Stimulated activated CD8-positive, alpha-beta memory T cell treated with anti-CD3 and anti-CD28 coated beads, Interleukin-12 subunit alpha, Interleukin-12 subunit beta, amount 100 ng/mL, for 4 hours (primary cell): Measurements from ENCODE around the gene DUSP2.

ENCODE experiments used
- DNase-seq: peaks from one replicate; pipeline ENCODE4 v3.0.0-alpha.2; 2020; ENCODE audit warnings: low read depth

The DUSP2 gene

GRCh38 chr2:96131152-96131812, 14.0 kb downstream of the DUSP2 start:
- DNase-seq: peak; percentile 26

GRCh38 chr2:96130483-96130882, 14.8 kb downstream of the DUSP2 start:
- no peak for DNase-seq

DNA sequence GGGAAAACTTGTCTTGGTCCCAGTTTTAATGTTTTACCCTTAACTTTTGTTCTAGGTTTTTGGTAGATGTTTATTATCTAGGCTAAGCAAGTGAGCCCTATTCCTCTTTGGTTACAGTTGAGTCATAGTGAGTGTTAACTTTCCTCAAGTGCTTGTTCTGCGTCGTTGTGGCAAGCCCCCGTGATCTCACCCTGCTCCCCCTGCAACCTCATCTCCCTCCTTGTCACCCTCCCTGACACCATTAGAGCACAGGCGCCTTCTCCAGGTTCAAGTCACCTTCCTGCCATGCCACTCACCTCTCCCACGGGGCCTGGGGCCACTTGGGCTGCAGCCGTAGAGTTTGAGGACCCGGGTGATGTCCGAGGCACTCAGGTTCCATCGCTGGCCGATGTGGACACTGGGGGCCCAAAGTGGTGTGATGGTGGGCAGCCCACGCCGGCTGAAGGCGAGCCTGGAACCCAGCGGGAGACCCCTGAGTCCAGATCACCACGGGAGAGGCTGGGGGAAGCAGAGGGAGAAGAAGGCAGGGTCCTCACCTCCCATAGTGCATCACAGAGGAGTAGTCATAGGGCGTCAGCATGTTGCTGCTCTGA, 15.6 kb downstream of the DUSP2 start:
- no peak for DNase-seq

DNA sequence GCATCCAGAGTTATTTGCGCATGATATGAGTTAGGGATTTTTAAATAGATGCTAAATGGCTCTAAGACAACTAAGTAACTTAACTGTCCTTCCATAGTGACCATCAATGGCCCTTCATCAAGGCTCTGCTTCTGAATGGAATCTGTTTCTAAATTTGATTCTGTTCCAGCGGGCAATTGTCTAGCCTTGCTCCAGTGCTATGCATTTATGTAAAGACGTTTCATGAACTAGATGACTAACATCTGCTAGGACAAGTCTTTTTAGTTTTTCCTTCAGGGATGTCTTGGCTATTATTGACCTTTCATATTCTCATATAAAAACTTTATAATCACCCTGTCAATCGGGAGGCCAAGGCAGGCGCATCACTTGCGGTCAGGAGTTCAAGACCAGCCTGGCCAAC, 16.8 kb downstream of the DUSP2 start:
- no peak for DNase-seq

DNA sequence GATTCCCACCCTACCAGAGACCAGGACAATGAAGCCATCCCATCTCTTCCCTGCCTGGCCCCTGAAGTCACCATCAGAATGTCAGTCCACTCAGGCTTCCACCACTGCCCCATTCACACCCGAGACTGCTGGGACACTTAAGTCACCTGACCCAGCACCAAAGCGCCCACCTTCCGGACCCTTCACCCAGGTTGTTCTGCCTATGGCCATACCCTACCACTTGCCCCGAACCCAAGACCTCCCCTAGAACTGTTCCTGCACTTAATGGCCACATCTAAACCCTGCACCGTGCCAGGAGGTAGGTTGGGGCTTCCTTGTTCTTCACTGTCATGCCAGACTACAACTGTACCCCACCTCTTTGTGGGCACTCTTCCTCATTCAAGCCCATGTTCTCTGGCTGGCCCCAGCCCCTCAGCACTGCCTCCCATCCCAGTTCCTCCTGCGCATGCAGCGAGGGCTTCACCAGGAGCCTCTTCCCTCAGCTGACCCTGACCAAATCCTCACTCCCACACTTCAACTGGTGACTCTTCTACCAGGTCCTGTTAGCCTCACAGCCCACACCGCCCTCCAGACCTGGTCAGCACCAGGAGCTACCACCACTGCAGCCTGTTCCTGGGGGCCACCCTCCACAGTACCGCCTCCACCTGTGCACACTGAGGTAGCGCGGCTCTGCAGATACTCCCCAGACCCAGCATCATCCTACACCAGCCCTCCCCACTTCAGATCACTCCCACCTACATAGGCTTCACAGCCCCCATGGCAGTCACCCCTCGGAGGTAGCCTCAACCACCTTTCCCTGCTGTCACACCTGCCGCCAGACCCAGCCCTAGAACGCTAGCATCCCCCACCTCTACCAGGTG, 20.6 kb downstream of the DUSP2 start:
- no peak for DNase-seq

- no peak for DNase-seq
Observed at GRCh38 chr2:96123936-96124335, 21.3 kb downstream of the DUSP2 start.

DNA sequence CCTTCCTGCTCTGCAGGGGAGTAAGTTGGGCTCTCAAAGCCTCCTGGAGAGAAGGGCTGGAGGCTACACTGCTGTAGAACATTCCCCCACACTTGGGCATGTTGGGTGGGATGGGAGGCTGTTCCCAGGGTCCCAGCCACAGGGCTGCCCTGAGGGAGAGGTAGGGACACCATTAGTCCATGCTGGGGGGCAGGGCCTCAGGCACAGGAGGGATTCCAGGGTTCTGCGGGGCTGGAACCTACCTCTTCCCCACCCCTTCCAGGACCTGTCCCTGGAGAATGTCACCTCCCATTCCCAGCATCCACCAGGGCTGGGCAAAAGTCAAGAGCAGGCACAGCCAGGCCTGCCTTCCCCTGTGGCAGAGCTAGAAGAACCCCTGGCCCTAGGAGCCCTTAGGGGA, 21.9 kb downstream of the DUSP2 start:
- DNase-seq: no peak

- DNase-seq: no peak
Observed at GRCh38 chr2:96122391-96122790, 22.8 kb downstream of the DUSP2 start.

GRCh38 chr2:96121414-96121813, 23.8 kb downstream of the DUSP2 start:
- DNase-seq: no peak

DNA sequence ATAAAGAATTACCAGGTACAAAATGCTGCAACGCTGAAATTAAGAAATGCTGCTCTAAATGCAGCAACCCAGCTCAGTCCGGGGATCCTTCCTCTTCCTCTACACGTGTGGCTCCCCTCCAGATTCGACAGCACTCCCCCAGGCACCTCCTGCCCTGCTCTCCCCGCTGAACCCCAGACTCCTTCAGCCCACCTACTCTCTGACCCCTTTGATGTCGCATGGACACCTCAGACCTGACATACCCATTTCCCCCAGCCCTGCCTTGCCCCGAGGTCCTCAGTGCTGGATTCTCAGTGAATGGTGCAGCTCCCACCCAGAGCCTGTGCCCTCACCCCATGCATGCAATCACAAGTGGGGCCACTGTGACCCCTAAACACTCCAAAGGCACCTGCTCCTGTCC, 24.2 kb downstream of the DUSP2 start:
- no peak for DNase-seq

DNA sequence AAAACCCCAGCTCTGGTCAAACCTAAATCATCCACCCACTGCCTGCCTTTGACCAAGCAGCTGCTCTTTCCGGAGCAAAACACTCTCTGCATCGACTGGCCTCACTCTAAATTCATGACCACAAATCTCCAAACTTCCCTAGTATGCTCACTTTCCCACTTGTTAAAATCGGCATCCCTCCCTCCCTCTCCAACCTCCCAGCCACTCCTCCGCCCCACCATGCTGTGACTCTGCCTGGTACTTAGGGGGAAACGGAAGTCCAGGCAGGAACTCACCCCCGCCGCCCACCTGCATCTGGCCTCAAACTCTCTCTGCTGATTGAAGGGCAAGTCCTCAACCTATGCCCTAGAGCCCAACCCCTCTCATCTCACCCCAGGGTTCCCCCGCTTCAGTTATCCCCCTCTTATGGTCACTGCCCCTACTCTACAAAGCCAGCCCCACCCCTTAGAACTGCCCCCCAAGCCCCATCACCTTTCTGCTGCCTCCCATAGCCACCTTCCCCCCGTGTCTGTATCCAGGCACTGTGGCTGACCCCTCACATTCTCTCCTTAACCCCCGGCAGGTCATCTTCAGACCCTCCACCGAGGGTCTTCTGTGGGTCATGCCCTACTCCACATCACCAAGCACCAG, 25.0 kb downstream of the DUSP2 start:
- DNase-seq: no peak

GRCh38 chr2:96119389-96119751, 25.9 kb downstream of the DUSP2 start:
- DNase-seq: no peak

GRCh38 chr2:96118698-96119388, 26.4 kb downstream of the DUSP2 start:
- no peak for DNase-seq

GRCh38 chr2:96117701-96118588, 27.3 kb downstream of the DUSP2 start:
- no peak for DNase-seq

DNA sequence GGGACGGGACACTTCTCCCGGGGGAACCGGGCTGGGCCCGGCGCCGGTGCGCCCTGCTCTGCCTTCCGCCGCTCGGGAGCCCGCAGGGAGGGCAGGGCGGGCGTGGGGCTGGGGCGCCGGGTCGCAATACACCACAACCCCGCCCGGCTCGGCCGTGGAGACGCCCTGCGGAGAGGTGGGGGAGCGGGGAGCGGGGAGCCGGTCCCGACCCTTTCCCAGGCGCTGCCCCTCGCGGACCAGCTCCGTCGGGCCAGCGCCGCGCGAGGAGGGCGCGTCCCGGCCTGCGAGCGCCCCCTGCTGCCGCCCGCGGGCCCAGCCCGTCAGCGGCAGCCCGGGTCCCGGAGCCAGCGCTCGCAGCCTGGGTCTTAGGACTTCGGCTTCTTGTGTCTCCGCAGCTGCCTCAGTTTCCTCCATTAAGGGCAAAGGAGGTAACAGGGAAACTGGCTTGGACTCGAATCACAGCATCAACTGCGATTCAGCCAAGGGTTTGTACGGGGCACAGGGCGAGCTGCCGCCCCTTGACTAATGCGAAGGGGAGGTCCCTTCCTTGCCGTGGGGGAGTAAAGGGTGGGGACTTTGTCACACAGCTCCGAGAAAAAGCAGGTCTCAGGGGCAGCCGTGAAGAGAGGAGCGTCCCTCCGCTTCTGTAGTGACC, 28.2 kb downstream of the DUSP2 start:
- peak; percentile 56 for DNase-seq

- peak; percentile 73 for DNase-seq
Observed at GRCh38 chr2:96116424-96116878, 28.8 kb downstream of the DUSP2 start, which contains the start of gene ADRA2B. ADRA2B (minus strand) TSS chr2:96116571; CDS start chr2:96116149, 422 bp downstream.

- DNase-seq: no peak
Observed at GRCh38 chr2:96115631-96116423, 29.4 kb downstream of the DUSP2 start.

- DNase-seq: no peak
Observed at GRCh38 chr2:96114903-96115581, 30.2 kb downstream of the DUSP2 start.

DNA sequence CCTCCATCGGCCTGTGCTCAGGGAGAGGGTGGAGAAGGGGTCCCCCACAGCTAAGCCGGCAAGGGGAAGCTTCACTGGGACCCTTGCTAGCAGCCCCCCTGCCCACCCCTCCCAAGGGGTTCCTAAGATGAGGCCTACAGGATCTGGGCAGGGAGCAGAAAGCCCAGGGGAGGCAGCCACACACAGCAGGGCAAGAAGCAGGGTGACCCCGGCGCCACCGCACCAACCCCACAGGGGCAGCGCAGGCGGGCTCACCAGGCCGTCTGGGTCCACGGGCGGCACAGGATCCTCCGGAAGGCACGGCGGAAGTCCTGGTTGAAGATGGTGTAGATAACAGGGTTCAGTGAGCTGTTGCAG, 30.7 kb downstream of the DUSP2 start:
- DNase-seq: no peak
